Measurements from ENCODE around the gene TRAPPC10.

DNA sequence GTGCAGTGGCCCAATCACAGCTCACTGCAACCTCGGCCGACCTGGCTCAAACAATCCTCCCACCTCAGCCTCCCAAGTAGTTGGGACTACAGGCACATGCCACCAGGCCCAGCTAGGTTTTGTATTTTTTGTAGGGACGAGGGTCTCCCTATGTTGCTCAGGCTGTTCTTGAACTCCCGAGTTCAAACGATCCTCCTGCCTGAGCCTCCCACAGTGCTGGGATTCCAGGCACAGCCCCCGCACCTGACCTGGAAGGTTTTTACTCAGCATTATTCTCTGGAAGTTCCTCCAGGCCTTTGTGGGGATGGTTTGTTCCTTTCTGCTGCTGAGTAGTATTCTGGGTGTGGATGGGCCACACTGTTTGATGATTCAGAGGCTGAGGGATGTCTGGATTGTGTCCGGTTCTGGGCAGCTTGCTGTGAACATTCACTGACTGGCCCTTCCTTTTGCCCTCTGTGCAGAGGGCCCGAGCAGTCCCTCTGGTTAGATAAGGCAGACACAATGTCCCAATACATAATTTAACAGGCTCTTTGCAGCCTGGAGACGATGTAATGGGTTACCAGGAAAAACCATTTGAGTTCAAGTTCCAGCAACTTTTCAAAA lies 6.0 kb upstream of the TRAPPC10 start:
- no peak for TF ChIP-seq EZH2 (IDR thresholded peaks at IDR 0.05; ENCODE audit: insufficient read depth, poor library complexity, severe bottlenecking)
- no peak for TF ChIP-seq EZH2phosphoT487 (IDR thresholded peaks at IDR 0.05; ENCODE audit: insufficient read depth, low read depth)

Data from GM23248 (cell line).